Pancreas (tissue), 8 donors: ENCODE data around the gene TYW1B. TPM values are rescaled to one million over a fixed set of nuclear protein-coding genes. Genes with fewer than 3 reads are reported as not detected.

Source experiments
- microRNA-seq, 2 donors: library from miRNA; unstranded; fragments of <30 nt; microRNA quantifications; one replicate each; pipeline versions ENCODE4 to v1.1.0, GENCODE V29; 2019 to 2020
- polyA plus RNA-seq, 2 donors: library from polyadenylated mRNA; stranded (reverse); fragments of 200-250 nt; gene quantifications; one replicate each; pipeline ENCODE4 v1.2.3, GENCODE V29; 2013
- total RNA-seq, 6 donors: library from RNA; stranded (reverse); fragmentation: NEBNext Ultra II Directional in 4 of 6; extraction: Animal tissue kit (Norgen Biotek cat#: 25700) in 4 of 6; gene quantifications; one replicate each; pipeline versions ENCODE4 v1.2.1 to v1.2.4, GENCODE V29; 2021 to 2023
- donor health status: healthy with polysubstance abuse.
- donor health status: DM: no; HTN: no; CAD: no; lungs with moderate emphysema.
- donor health status: DM: no; HTN: no; CAD: no.
- donor health status: Bipolar disorder and iron deficiency.
- donor health status: DM: yes; HTN: yes; CAD: no.
- donor health status: DM: no; HTN: no; CAD: no.
- donor health status: DM: no; HTN: no; CAD: no.
- donor health status: DM: yes; HTN: yes; CAD: no.

TYW1B gene
- total and polyA plus RNA-seq, 8 donors = 0.92 to 5.7 (median 1.8) TPM

Small RNAs within 50 kb of the gene (microRNA-seq; reads per million reads assigned to microRNA genes)
- 0 reads per million in 2 donors for gene MIR4650-2

Other genes with a start within 250 kb of the TYW1B start
- gene POM121, start 96.9 kb upstream of the TYW1B start, total RNA-seq = 10 to 100 TPM; 11.9 to 19.0 (median 17.1) TPM
- 10 to 100 TPM; 14.8 to 16.0 TPM for gene POM121, start 96.9 kb upstream of the TYW1B start, polyA plus RNA-seq
- gene TRIM74, start 141.3 kb upstream of the TYW1B start, total RNA-seq = 1 to 10 TPM in 3 of 6 donors, under 1 TPM in 3; 0.15 to 1.4 (median 0.99) TPM
- gene TRIM74, start 141.3 kb upstream of the TYW1B start, polyA plus RNA-seq = 1 to 10 TPM; 1.7 to 1.9 TPM
- gene SPDYE8, start 201.6 kb upstream of the TYW1B start, total RNA-seq = not detected
- gene SPDYE8, start 201.6 kb upstream of the TYW1B start, polyA plus RNA-seq = not detected
- gene SPDYE11, start 229.7 kb upstream of the TYW1B start, total RNA-seq = not detected
- gene SPDYE11, start 229.7 kb upstream of the TYW1B start, polyA plus RNA-seq = not detected